GM12874 (cell line): ENCODE data around the gene PTPRB.

ENCODE experiments used
- CTCF ChIP-seq: IDR thresholded peaks from 2 replicates; pipeline ENCODE4 v1.5.1; 2011; ENCODE audit warnings: low read depth, mild to moderate bottlenecking, control low read depth, low read length, moderate library complexity; ENCODE audit not compliant: insufficient read depth

Gene PTPRB

GRCh38 chr12:70507442-70507841 is 129.8 kb downstream of the PTPRB start:
- no peak for TF ChIP-seq CTCF

GRCh38 chr12:70497508-70497907 is 139.7 kb downstream of the PTPRB start:
- no peak for TF ChIP-seq CTCF

DNA sequence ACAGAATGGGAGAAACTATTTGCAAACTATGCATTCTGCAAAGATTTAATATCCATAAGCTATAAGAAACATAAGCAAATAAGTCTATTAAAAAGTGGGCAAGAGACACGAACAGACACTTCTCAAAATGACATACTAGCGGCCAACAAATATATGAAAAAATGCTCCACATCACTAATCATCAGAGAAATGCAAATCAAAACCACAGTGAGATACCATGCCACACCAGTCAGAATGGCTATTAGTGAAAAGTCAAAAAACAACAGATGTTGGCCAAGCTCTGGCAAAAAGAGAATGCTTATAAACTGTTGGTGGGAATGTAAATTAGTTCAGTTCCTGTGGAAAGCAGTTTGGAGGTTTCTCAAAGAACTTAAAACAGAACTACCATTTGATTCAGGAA is 149.8 kb downstream of the PTPRB start:
- no peak for TF ChIP-seq CTCF

GRCh38 chr12:70486588-70486987 is 150.6 kb downstream of the PTPRB start:
- TF ChIP-seq CTCF: no peak

DNA sequence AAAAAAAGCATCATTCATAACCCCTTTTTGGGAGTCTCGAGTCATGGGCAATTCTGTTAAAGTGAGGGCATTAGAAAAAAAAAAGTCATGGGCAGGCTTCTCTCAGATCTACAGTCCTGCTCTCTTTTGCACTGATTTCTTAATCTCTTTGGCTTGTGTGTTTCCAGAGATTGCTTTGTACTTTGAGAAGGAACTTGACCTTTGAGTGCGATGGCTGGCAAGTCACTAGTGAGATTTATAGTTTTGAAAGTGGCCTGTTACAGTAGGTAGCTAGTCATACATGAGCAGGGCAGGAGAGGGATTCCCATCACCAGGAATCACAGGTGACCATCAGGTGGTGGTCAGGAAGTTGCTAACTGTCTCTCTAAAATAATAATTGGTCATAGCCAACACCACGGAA is 151.5 kb downstream of the PTPRB start:
- TF ChIP-seq CTCF: no peak

- TF ChIP-seq CTCF: no peak
These were observed 152.8 kb downstream of the PTPRB start for GRCh38 chr12:70484464-70484863.

DNA sequence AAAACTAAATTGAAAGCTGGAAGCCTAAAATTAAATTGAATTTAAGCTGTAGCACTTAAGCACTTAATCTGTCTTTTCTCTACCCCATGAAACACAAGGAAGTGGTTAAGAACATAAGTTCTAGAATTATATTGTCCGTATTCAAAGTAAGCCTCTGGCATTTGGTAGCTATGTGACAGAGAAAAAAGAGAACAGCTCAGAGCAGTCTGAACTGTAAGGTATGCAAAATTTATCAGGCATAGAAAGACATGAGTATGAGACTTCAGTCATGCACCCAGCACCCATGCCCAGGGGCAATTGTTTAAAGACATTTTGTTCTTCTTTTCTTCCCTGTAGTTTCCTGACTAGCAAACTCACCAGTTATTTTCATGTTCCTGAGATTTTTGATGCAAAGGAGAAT is 154.5 kb downstream of the PTPRB start:
- TF ChIP-seq CTCF: no peak
